Ureter (tissue), 1 donor: ENCODE results near the gene SNX14. TPM values are rescaled to one million over a fixed set of nuclear protein-coding genes. Genes with fewer than 3 reads are reported as not detected.

Source experiments
- DNase-seq: peaks from one replicate; pipeline ENCODE4 v3.0.0-alpha.2; 2020; ENCODE audit warnings: low spot score
- total RNA-seq: library from RNA; stranded (reverse); gene quantifications from one replicate; pipeline ENCODE4 v1.2.4, GENCODE V29; 2023
- donor health status: DM: yes; HTN: yes; CAD: no.

Gene SNX14
- total RNA-seq, 1 donor from 2014 or later = 99.2 TPM

DNA sequence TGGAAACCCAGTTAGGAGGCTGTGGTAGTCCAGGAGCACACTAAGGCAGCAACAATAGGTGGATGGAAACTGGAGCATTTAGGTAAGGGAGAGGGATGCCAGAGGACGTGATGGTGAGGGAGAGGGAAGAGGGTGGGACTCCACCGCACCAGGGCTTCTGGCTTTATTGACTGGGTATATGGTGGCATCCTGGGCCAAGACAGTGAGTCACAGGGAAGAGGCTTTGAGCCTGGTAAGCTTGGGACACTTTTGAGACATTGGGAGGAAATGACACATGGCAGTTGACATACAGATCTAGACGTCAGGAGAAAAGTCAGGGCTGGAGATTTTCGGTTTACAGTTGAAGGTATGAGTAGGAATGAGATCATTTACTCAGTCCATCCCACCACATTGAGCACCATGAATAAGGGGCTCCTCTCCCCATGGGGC lies 128.9 kb downstream of the SNX14 start:
- DNase-seq = no peak

DNA sequence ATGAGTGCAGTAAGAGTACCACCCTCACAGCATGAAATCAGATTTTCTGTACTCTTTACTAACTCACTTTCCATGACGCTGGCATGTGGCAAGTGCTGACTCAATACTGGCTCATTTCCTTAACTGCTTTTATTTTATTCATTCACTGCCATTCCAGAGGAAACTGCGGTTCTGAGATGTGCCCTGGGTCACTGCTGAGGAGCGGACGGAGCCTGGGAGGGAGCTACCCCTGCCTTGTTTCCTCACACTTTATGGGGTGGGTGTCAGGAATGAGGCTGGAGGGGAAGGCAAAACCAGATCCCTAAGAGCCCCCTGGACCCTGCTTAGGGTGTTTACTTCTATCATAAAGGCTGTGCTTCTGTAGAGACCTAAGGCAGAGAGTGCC lies 129.4 kb downstream of the SNX14 start:
- no peak for DNase-seq

DNA sequence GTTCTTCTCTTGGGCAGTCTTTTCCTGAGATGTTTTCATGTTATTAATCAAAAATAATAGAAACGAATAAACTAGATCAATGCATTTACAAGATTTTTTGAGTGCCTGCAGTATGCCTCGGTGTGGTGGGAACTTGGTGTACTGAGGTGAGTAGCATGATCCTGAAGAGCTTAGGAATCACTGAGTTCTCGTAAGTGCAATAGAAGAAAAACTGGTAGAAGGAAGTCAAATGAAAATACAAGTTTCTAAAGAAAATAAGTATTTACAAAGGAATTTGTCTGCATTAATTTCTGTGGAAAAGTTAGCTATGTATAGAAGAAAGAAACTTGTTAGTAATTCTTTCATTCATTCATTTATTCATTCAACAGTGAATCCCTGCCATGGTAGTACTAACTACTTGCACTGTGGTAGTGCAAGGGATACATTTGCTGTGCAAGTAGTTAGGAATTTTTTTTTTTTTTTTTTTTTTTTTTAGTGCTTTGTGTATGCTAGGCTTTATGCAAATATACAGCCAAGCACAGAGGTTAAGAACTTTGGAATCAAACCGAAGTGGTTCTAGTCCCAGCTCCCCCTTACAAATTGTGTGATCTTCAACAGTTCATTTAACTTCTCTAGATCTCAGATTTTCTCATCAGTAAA lies 129.9 kb downstream of the SNX14 start:
- no peak for DNase-seq

DNA sequence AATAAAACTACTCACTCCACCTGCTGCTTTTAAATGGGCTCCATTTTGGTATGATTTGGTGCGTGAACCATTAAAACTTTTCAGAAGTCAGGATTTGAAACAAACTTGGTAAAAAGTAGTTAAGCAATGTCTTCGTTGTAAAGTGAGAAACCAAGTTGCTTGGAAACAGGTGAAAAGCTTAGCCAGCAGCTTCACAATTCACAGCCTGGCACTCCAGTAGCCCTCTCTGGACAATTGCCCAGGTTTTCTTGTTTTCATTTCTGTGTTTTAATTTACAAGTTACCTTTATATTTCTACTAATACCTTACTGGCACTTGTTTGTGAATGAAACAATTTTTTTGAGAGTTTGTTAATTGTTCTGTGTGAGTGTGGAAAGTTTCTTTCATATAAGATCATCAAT lies 131.0 kb downstream of the SNX14 start:
- DNase-seq = no peak

DNA sequence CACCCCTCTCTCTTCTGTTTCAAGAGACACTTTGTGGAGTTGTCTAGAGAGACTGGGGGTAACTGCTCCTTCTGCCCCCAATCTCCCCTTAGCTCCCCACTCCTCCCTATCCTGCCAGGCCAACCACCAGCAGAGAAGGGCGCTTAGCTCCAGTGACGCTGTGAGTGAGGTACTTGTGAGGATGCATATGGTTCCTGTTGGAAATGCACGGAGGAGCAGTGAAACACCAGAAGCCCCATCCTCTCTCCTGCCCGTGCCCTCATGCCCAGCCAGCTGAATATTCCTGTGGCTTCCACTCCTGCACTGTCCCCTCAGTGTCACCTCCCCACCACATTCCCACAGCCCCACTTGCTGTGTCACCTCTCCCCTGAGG lies 131.9 kb downstream of the SNX14 start:
- no peak for DNase-seq

DNA sequence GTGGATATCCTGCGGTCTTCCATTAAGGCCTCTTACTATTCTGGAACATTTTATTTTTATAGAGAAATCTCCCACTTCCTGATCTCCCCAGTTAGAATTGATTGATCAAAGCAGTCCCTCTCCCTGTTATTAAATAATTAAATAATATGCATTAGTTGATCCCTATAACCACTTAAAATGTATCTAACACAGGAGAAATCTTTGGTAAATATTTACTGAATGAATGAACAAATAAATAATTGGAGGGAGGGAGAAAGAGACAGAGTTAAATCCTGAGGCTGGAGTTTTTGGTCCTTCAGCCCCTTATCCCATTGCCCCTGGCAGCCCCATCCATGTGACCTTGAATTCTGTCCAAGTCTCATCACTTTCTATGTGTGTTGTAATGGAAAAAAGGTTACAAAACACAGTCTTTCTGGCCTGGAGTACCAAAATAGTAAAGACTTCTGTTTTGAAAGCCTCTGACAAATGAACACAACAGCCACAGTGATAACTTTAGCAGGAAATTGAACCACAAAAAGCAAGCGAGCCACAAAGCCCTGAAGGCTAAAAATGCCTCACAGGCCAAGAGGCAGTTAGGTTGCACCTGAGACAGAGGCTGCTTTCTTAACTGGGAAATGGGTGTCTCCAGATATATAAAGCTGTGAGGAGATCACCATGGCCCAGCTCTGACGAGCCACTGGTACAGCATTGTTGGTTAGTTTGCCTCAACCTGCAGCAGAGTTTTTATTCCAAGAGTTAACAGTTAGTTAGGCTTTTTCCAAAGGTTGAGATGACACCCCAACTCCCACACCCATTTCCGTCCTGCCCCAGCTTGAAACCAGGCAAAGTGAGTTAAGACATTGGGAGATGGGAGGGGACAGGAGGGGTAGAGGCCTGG lies 132.5 kb downstream of the SNX14 start:
- DNase-seq = no peak

DNA sequence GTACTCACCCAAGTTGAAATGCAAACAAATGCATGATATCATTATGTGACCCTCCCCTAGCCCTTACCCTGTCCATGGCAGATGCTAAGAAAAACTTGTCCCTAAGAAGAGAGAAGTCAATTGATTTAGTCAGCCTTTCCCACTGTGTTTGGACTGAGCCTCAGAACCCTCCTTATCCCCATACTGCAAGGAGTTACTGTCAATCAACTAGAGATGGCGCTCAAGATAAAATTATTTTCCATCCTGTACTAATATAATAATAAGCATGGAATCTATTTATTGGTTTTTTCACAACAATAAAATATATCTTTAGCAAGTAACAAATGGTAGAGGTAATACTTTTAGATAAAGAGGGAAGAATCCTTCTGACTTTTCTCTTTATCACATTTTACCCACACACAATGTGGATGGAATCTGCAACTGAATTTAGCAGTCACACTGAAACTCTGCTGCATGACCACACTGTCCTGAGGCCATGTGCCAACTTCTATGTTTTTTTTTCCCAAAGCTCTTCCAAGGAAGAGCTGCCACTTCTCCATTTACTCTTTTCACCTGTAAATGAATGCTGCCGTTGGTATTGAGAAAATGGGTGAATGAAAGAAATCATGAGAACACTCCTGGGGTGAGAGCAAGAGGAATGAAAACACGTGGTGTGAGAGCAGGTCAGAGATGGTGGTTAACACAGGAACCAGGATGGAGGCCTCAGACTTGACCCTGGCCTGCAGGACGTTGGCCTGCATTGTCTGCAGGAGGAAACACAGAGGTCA lies 133.3 kb downstream of the SNX14 start:
- no peak for DNase-seq

DNA sequence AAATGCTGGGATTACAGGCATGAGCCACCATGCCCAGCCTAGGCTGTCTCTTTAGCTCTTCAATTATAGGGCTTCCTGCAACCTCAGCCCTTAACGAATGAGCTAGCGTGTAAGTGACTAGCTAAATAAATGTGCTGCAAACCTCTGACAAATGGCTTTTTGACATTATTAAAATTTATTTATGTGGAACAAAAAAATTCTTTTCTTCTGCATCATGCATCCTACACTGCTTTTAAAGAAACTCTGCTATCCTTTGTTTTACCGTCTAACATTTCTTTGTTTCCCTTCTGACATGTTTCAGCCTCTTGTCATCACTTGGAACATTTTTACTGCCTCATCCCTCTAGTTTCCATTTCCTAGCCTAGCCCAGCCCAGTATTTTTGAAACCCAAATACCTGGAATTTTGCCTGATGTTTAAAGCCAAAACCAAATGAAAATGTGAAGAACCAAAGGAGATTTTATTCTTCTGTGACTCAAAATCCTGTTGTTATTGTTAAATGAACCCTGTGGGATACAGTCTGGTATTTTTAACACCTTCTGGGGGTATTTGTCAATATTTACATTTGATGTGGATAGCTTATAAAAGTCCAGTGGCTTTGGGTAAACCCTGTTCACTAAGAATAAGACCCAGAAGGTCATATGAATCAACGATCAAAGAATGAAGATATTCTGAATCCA lies 134.3 kb downstream of the SNX14 start:
- no peak for DNase-seq

DNA sequence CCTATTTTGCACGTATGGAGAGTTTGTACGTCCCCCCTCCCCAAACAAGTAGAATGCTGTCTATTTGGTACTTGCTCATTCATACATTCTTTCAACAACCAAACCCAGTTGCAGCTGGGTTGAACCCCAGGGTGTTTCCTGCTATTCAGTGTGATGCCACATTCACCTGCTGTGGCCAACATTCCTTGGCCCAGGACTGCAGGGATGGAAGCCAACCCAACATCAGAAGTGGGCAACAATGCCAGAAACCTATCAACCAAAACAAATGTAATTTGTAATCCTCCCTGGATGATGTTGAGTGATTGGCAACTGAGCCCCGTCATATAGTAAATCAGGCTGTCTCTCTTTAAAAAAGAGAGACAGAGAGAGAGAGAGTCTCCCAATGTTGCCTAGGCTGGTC lies 134.9 kb downstream of the SNX14 start:
- no peak for DNase-seq

DNA sequence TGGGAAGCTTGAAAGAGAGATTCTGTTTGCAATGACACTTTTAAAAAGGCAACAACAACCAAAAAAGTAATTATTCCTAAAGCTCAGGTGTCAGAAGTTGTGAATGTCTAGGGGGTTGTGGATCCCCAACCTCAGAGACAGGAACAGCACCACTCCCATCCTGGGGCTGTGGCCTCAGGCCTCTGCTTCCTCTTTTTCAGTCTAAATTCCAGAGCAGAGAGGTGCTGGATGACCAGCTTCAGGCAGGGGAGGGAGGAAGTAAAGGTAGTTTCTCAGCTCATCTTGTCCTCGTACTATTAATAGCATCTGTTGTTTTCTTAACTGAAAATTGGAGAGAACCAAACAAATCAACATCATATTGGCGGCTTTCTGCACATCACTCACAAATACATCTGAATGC lies 135.5 kb downstream of the SNX14 start:
- no peak for DNase-seq

DNA sequence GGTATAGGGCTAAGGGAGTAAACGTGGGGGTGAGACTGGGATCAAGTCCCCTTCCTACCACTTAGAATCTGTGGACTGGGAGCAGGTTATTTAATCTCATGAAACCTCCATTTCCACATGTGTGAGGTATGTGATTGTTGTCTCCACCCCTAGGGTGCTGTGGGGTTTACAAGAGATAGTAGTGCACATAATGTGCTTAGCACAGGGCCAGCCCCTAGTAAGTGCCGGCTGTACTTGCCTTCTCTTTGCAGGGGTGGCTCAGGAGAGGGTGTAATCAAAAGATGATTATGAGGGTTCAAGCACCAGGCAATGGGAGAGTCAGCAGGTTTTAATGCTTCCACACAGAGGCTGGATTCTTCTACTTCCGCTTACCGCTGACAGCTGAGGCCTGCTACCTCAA lies 136.9 kb downstream of the SNX14 start:
- DNase-seq = no peak

Other genes with a start within 250 kb of the SNX14 start
- 22.8 TPM for gene NT5E, start 143.8 kb downstream of the SNX14 start, total RNA-seq
- gene SYNCRIP, start 49.0 kb upstream of the SNX14 start, total RNA-seq = 124 TPM